ENCODE results near the gene LRRC28.
A peak's percentile ranks its signal among the peaks of the same experiment; 100 is the strongest.
"Not testable (repeated sequence)": the region's sequence is repeated elsewhere in the genome, so short reads cannot be mapped to it uniquely, and the experiment has no call there.

LRRC28 gene

DNA sequence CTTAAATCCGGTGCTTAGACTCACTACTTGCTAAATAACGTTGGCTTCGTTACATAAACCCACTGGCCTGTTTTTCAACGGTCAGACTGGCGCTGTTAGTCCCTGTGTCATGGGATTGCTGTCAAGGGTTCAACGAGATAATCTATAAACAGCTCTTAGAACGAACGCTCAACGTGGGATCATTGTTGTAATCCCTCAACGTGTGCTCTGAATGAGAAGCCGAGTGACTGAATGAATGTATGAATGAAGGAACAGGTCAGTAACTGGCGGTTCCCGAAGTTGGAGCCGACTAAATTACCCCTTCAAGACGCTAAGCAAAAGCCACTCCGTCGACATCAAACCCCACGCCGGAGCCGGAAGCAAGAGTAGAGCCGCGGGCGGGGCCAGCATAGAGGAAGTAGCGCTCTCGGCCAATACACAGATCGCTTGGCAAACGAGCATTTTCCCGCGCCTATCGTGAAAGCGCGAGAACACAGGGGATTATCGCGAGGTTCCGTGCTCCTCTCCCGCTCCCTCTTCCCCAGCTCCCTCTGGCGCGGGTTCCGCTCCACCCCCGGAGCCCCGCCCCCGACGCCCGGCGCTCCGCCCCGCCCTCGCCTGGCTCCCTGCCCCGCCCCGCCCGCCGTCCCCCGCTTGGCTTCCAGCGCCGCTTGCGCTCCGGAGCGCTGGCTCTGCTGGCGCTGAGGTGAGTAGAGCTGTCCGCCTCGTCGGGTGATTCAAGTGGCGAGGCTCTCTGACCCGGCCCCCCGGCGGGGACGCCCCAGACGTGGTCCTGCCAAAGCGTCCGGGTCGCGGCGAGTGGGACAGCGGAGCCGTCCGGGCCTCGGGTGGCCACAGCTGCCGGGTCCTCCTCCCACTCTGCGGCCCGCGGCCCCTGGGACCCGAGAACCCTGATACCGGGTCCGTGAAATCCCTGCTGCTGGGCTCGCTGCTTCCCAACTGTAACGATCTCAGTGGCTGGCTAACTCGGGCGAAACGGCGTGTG, at the start of gene LRRC28:
Gene LRRC28, plus strand, starts transcription at position 625 of the 985 bp plus-strand sequence. CDS start 4,477 bp downstream, outside the sequence.
- peak; percentile 98 for DNase-seq (ENCODE audit: low read depth)

- DNase-seq (ENCODE audit: low read depth): no peak
Measured at GRCh38 chr15:99202176-99202552, 49.1 kb upstream of the LRRC28 start.

DNA sequence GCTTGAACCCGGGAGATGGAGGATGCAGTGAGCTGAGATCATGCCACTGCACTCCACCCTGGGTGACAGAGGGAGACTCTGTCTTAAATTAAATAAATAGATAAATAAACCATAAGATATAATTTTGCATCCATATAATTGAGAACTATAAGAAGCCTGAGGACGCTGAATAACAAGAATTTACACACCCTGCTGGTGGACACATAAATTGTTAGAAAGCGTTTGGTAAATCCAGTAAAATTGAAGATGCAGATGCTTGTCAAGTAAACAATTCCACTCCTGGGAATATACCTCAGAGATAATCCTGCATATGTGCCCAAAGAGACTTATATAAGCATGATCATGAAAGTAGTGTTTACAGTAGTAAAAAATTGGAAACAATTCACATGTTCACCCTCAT, 43.6 kb upstream of the LRRC28 start:
- DNase-seq (ENCODE audit: low read depth): no peak

GRCh38 chr15:99209326-99209725, 42.0 kb upstream of the LRRC28 start:
- DNase-seq (ENCODE audit: low read depth): no peak

- no peak for DNase-seq (ENCODE audit: low read depth)
Measured at GRCh38 chr15:99210334-99210733, 40.9 kb upstream of the LRRC28 start.

- no peak for DNase-seq (ENCODE audit: low read depth)
Measured at GRCh38 chr15:99211926-99212325, 39.4 kb upstream of the LRRC28 start.

- DNase-seq (ENCODE audit: low read depth): no peak
Measured at GRCh38 chr15:99212406-99212805, 38.9 kb upstream of the LRRC28 start.

DNA sequence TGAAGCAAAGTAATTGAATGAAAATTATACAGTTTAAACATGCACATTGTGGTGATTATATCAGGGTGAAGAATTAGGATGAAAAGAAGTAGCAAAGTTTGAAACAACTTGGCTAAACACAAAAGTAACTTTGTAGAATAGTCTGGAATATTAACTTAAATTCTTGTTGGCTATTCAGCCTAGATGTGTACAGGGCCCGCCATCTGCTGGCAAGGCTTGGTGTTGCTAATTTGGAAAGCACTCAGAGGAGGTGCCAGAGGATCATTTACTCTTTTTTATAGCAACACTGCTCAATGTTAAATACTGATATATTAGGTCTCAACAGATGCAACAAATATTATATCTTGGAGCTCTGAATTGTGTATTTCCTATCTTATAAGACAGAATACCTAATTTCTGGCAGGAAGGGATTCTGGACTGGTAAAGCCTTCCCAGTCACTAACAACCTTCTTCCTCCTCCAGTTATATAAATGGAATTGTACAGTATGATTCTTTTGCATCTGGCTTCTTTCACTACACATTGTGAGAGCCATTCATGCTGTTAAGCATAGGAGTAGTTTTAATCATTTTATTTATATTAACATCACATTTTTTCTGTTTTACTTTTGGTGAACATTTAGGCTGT, 38.0 kb upstream of the LRRC28 start:
- peak; percentile 55 for DNase-seq (ENCODE audit: low read depth)

DNA sequence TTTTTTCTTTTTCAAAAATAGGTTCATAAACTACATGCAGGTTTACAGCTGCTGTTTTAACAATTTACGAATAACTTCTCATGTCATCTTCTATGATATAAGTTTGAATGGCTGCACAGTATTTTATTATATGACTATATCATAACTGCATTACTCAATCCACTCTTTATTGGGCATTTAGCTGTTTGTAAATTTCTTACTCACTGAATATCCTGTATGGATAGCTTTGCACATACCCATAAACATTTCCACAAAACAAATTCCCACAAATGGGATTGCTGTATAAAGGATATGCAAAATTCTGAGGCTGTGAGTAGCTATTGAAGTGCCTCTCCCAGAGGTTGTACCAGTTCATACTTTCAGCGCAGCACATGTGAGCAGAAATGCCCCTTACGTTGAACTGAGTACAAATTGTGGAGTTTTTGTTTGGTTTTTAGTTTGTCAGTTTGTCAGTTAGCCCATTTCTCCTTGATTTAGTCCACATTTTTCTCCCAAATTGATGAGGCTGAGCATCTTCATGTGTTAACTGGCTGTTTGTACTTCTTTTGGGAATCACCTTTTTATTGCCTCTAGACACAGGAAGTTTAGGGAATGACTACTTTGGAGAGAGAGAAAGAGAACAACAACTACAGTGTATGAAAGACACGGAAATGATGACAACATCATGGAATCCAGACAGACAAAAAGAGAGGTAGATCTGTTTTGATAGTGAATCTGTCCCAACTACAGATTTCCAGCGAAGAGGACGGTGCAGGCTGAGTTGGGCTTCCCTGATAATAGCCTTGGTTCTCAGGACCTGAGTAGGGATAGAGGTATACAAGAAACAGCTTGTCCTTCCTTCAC, 26.7 kb upstream of the LRRC28 start:
- no peak for DNase-seq (ENCODE audit: low read depth)

GRCh38 chr15:99226802-99227201, 24.5 kb upstream of the LRRC28 start:
- DNase-seq (ENCODE audit: low read depth): no peak

GRCh38 chr15:99228120-99228770, 23.0 kb upstream of the LRRC28 start:
- DNase-seq (ENCODE audit: low read depth): no peak

- no peak for DNase-seq (ENCODE audit: low read depth)
Measured at GRCh38 chr15:99230867-99231266, 20.4 kb upstream of the LRRC28 start.

DNA sequence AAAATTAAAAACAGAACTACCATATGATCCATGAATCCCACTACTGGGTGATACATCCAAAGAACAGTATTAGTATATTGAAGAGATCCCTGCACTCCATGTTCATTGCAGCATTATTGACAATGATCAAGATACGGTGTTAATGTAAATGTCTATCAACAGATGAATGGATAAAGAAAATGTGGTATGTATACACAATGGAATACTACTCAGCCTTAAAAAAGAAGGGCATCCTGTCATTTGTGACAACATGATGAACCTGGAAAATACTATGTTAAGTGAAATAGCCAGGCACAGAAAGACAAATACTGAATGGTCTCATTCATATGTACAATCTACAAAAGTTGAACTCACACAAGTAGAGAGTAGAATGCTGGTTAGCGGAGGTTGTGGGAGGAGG, 18.5 kb upstream of the LRRC28 start:
- no peak for DNase-seq (ENCODE audit: low read depth)

GRCh38 chr15:99234160-99234559, 17.1 kb upstream of the LRRC28 start:
- not testable (repeated sequence) for DNase-seq (ENCODE audit: low read depth)

DNA sequence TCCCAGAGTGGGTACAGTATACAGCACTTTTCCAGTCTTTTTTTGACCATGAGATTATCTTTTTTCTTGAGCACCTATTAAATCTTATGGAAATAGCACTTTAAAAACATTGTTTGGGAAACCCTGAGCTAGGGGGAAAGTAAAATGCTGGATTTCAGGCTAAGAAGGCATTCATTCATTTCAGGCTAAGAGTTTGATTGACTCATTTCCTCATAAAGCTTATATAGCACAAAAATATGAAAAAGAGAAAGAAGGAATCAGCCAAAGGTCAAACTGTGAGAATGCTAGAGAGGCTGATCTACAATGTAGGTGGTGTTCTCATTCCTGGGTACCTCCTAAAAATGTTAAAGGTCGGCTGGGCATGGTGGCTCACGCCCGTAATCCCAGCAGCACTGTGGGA, 12.4 kb upstream of the LRRC28 start:
- no peak for DNase-seq (ENCODE audit: low read depth)

GRCh38 chr15:99239545-99240198, 11.6 kb upstream of the LRRC28 start:
- no peak for DNase-seq (ENCODE audit: low read depth)

- no peak for DNase-seq (ENCODE audit: low read depth)
Measured at GRCh38 chr15:99241752-99242151, 9.5 kb upstream of the LRRC28 start.

DNA sequence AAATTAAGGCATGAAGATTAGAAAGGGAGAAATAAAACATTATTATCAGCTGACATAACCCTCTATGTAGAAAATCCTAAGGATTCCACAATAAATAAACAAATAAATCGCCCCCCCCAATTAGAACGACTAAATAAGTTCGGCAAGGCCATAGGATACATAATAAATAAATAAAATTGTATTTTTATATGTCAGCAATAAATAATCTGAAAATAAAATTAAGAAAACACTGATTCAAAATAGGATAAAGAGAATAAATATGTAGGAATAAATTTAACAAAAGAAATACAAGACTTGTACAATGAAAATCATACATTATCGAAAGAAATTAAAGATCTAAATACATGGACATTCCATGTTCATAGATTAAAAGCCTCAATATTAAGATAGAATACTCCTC, 7.0 kb upstream of the LRRC28 start:
- no peak for DNase-seq (ENCODE audit: low read depth)

GRCh38 chr15:99247062-99247461, 4.2 kb upstream of the LRRC28 start:
- DNase-seq (ENCODE audit: low read depth): no peak

DNA sequence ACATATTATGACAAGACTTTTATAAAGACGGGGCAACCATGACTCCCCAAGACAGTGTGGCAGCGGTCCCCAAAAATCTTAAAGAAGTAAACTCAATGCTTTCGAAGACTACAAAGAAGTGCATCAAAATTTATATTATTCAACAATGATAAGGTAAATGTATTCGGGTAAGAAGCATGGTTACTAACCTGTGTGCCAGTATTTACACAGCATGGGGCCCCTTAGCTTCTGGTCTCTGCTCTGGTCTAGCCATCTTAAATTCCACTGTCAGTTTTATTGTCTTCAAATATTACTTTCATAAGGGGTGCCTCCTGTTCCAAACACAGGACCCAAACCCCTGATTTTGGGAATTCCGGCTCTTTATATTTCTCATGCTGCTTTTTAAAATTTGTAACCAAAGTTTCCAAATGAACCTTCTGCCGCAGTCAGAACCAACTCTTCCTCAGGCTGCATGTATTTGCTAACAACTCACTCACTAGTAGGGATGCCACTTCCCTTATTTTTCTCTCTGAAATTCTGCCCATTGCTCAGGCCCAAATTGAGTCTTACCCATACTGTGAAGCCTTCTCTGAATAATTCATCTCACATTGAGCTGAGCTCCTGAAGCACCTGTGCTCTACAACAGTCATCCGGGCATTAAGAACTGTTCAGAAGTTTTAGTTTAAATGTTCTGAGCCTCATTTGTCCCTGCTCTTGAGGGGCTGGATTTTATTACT, 3.1 kb upstream of the LRRC28 start:
- DNase-seq (ENCODE audit: low read depth): no peak

Data from stromal cell of bone marrow (primary cell).